ENCODE measurements around the gene FBXO11. TPM values are rescaled to one million over a fixed set of nuclear protein-coding genes. Genes with fewer than 3 reads are reported as not detected.
"Not testable (repeated sequence)": the region's sequence is repeated elsewhere in the genome, so short reads cannot be mapped to it uniquely, and the experiment has no call there.

The FBXO11 gene
- total RNA-seq, 4 donors from 2014 or later, result 21.5 to 31.8 (median 28.4) TPM

DNA sequence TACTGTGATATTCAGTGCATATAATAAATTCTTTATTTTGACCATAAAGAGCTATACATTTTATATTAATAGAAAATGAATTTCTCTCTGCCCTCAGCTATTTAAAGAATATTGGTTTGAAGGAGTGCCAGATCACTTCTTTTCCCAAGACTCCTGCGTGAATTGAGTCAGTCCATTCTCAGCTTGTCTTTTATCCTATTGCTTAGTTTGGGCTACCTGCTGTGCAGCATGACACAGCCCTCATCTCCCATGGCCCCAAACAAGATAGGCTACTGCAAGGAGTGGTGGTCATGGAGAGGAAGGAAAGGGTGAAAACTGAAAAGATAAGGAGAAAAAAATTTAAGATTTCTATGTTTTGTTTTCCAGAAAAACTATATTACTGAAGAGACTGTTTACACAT lies 10.1 kb upstream of the FBXO11 start:
- Histone ChIP-seq H3K36me3 (no peaks in the 10 kb centered on the region), H3K4me1 (no peaks in the 10 kb centered on the region), H3K27me3 (no peaks in the 10 kb centered on the region), H3K9me3 (no peaks in the 10 kb centered on the region), H3K27ac (no peak overlapping the region), H3K4me3 (no peak overlapping the region)
- TF ChIP-seq, protein P1, sequence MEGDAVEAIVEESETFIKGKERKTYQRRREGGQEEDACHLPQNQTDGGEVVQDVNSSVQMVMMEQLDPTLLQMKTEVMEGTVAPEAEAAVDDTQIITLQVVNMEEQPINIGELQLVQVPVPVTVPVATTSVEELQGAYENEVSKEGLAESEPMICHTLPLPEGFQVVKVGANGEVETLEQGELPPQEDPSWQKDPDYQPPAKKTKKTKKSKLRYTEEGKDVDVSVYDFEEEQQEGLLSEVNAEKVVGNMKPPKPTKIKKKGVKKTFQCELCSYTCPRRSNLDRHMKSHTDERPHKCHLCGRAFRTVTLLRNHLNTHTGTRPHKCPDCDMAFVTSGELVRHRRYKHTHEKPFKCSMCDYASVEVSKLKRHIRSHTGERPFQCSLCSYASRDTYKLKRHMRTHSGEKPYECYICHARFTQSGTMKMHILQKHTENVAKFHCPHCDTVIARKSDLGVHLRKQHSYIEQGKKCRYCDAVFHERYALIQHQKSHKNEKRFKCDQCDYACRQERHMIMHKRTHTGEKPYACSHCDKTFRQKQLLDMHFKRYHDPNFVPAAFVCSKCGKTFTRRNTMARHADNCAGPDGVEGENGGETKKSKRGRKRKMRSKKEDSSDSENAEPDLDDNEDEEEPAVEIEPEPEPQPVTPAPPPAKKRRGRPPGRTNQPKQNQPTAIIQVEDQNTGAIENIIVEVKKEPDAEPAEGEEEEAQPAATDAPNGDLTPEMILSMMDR (IDR thresholded peaks at IDR 0.05 in 4 of 5, conservative IDR thresholded peaks at IDR 0.05 in 1 of 5), result no peak
- TF ChIP-seq POLR2A (IDR thresholded peaks at IDR 0.05), result no peak
- intact Hi-C loops (cut with DNase I; ENCODE audit: low total_unique reads), result no loop called here
- in situ Hi-C loops (cut with MboI; ENCODE audit: low sequenced_read_pairs in 4 of 4), result no loop called here
- DNase-seq (no peak), ATAC-seq (no peak)

DNA sequence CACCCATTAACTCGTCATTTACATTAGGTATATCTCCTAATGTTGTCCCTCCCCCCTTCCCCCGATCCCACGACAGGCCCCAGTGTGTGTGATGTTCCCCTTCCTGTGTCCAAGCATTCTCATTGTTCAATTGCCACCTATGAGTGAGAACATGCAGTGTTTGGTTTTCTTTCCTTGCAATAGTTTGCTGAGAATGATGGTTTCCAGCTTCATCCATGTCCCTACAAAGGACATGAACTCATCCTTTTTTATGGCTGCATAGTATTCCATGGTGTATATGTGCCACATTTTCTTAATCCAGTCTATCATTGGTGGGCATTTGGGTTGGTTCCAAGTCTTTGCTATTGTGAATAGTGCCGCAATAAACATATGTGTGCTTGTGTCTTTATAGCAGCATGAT lies 4.4 kb upstream of the FBXO11 start:
- DNase-seq; H3K27ac ChIP-seq; in situ Hi-C loops (cut with MboI; ENCODE audit: low sequenced_read_pairs in 4 of 4); H3K4me3 ChIP-seq; H3K36me3 ChIP-seq; ATAC-seq; H3K4me1 ChIP-seq; intact Hi-C loops (cut with DNase I; ENCODE audit: low total_unique reads); H3K27me3 ChIP-seq; H3K9me3 ChIP-seq: not testable (repeated sequence)

DNA sequence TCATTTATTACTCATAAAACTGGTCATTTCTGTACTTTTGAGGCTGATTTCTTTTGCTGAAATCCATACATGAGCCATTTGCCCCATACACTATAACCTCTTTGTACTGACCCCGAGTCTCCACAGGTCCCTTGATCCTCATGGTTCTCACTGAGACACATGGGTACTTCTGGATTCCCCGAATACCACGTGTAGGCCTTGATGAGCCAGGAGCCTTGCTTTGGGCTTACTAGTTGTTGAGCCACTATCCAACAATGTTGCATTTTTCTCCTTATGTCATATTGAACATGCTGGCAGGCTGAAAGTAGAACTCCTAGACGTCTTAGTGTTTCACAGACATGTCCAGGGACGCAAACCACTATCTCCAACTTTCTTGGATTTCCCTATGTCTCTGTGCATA lies 2.4 kb upstream of the FBXO11 start:
- in situ Hi-C loops (cut with MboI; ENCODE audit: low sequenced_read_pairs in 4 of 4) (no loop called here), intact Hi-C loops (cut with DNase I; ENCODE audit: low total_unique reads) (loop anchor here (5.0 kb wide), 2 partner anchors 41 to 439 kb away; no protein-coding TSS in a partner anchor)
- TF ChIP-seq, protein P1 (IDR thresholded peaks at IDR 0.05 in 4 of 5, conservative IDR thresholded peaks at IDR 0.05 in 1 of 5), result no peak

DNA sequence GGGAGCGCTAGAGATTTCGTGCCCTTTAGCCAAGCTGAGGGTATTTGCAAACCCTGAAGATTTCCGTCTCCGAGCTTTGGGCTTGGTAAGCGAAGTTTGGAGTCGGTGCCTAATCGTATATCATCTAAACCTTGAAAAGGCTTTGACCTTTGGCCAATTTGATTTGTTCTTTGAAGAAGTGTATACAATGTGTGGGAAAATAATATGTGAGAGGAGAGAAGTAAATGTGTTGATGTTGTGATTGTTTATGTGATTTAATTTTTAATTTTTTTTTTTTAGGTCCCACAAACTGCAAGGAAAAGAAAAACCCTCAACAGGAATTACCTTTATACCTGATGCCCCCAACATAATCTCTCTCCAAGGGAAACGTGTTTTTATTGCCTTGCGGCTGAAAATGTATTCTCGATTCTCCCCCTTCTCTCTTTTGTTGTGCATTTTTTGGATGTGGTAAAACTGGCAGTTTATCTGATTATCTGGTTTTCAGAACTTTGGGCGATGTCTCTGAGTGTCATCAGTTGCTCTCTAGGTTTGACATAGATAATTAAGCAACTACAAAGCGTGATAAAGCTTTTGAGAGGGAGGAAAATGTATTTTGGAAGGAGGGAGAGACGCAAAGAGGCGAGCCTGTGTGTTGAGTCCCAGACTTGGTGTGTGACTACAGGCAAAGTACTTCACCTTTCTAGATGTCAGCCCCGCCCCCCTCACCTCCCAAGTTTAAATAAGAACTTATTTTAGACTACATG lies 912 bp upstream of the FBXO11 start:
- DNase-seq (peak in 1 of 2 donors; percentile 16), ATAC-seq (peak; percentile 37 to 58)
- in situ Hi-C loops (cut with MboI; ENCODE audit: low sequenced_read_pairs in 4 of 4), result no loop called here
- no peaks in the 10 kb centered on the region for H3K9me3 ChIP-seq
- H3K27ac ChIP-seq, result peak overlapping the region; percentile 98 to 100 (median 99)
- no peaks in the 10 kb centered on the region for H3K27me3 ChIP-seq
- TF ChIP-seq POLR2A (IDR thresholded peaks at IDR 0.05), result no peak
- TF ChIP-seq, protein P1 (IDR thresholded peaks at IDR 0.05 in 4 of 5, conservative IDR thresholded peaks at IDR 0.05 in 1 of 5), result peak in 1 of 5 experiments; percentile 62
- peaks cover 21 to 22% of the 10 kb centered on the region in 2 donors for H3K4me1 ChIP-seq
- intact Hi-C loops (cut with DNase I; ENCODE audit: low total_unique reads), result loop anchor here (2.0 to 5.0 kb wide), 4 partner anchors 40 to 440 kb away; partner anchors contain the start of gene MSH6
- peak overlapping the region; percentile 63 to 99 (median 90) for H3K4me3 ChIP-seq
- no peaks in the 10 kb centered on the region for H3K36me3 ChIP-seq

More for the DNA sequence above, 2.4 kb upstream of the FBXO11 start:
- Histone ChIP-seq H3K36me3 (no peaks in the 10 kb centered on the region), H3K4me1 (peaks cover 8 to 11% of the 10 kb centered on the region in 2 donors), H3K9me3 (no peaks in the 10 kb centered on the region), H3K27me3 (no peaks in the 10 kb centered on the region), H3K27ac (no peak overlapping the region), H3K4me3 (no peak overlapping the region)
- ATAC-seq (no peak), DNase-seq (no peak)

DNA sequence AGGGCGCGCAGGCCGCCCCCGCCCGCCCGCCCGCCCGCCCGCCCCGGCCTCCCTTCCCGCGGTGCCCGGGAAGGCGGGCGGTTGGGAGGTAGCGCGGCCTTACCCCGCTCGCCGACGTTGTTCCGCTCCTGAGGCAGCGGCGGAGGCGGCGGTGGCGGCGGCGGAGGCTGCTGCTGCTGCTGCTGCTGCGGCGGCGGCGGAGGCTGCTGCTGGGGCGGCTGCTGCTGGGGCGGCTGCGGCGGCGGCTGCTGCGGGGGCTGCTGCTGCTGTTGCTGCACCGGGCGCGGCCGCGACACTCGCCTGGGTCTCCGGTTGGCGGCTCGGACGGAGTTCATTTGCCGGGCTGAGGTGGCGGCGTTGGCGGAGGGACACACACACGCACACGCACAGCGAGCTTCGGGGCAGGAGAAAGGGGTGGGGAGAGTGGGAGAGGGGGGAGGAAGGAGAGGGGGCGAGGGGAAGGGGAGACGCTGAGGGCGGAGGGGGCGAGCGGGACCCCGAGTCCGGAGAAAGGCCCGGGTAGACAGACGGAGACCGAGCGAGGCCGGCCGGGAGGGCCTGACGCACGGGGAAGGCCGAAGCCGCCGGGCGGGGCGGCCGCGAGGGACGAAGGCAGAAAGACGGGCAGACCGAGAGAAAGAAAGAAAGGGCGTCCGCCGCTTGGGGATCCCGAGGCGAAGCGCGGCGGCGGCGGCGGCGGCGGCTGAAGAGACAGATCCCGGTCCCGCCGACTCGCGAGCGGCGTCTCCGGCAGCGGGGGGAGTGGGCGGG lies 727 bp downstream of the FBXO11 start:
- peaks cover 25 to 34% of the 10 kb centered on the region in 2 donors for H3K4me1 ChIP-seq
- DNase-seq (peak; percentile 32 to 57), ATAC-seq (peak; percentile 31)
- peak overlapping the region; percentile 98 to 100 (median 99) for H3K27ac ChIP-seq
- in situ Hi-C loops (cut with MboI; ENCODE audit: low sequenced_read_pairs in 4 of 4), result no loop called here
- H3K36me3 ChIP-seq, result no peaks in the 10 kb centered on the region
- no peaks in the 10 kb centered on the region for H3K9me3 ChIP-seq
- intact Hi-C loops (cut with DNase I; ENCODE audit: low total_unique reads), result loop anchor here (2.0 to 5.0 kb wide), 4 partner anchors 38 to 442 kb away; partner anchors contain the start of gene MSH6
- no peaks in the 10 kb centered on the region for H3K27me3 ChIP-seq
- no peak for TF ChIP-seq POLR2A (IDR thresholded peaks at IDR 0.05)
- TF ChIP-seq, protein P1 (IDR thresholded peaks at IDR 0.05 in 4 of 5, conservative IDR thresholded peaks at IDR 0.05 in 1 of 5), result no peak
- H3K4me3 ChIP-seq, result peak overlapping the region; percentile 86 to 99 (median 90)

Data from gastrocnemius medialis (tissue), 4 donors.